Measurements from ENCODE around the gene ASB18. TPM values are rescaled to one million over a fixed set of nuclear protein-coding genes. Genes with fewer than 3 reads are reported as not detected.

ASB18 gene
- total RNA-seq, 1 donor from 2014 or later = not detected

- Mint-ChIP-seq H3K4me1 (peaks cover 4% of the 10 kb centered on the region), H3K27me3 (ENCODE audit: insufficient read depth, low read depth) (peaks cover 2% of the 10 kb centered on the region), H3K27ac (no peak overlapping the region), H3K4me3 (no peak overlapping the region), H3K36me3 (peaks cover 2% of the 10 kb centered on the region), H3K9me3 (peaks cover 19% of the 10 kb centered on the region)
- Histone ChIP-seq H3K9me3 (ENCODE audit: low read depth) (no peaks in the 10 kb centered on the region), H3K27ac (no peak overlapping the region), H3K4me3 (no peak overlapping the region), H3F3A (ENCODE audit: low read depth) (no peaks in the 10 kb centered on the region), H3K4me1 (no peaks in the 10 kb centered on the region), H2AFZ (replicated peaks) (no peak overlapping the region), H3K79me2 (ENCODE audit: low read depth) (no peaks in the 10 kb centered on the region), H3K36me3 (no peaks in the 10 kb centered on the region), H3K4me2 (no peak overlapping the region), H4K20me1 (ENCODE audit: low read depth) (no peaks in the 10 kb centered on the region), H3K27me3 (no peaks in the 10 kb centered on the region), H3K9ac (no peak overlapping the region)
- no peak for DNase-seq (ENCODE audit: low spot score)
- TF ChIP-seq EZH2 (IDR thresholded peaks at IDR 0.05) = no peak
- no peak for TF ChIP-seq EZH2phosphoT487 (IDR thresholded peaks at IDR 0.05)
- TF ChIP-seq, protein P1, sequence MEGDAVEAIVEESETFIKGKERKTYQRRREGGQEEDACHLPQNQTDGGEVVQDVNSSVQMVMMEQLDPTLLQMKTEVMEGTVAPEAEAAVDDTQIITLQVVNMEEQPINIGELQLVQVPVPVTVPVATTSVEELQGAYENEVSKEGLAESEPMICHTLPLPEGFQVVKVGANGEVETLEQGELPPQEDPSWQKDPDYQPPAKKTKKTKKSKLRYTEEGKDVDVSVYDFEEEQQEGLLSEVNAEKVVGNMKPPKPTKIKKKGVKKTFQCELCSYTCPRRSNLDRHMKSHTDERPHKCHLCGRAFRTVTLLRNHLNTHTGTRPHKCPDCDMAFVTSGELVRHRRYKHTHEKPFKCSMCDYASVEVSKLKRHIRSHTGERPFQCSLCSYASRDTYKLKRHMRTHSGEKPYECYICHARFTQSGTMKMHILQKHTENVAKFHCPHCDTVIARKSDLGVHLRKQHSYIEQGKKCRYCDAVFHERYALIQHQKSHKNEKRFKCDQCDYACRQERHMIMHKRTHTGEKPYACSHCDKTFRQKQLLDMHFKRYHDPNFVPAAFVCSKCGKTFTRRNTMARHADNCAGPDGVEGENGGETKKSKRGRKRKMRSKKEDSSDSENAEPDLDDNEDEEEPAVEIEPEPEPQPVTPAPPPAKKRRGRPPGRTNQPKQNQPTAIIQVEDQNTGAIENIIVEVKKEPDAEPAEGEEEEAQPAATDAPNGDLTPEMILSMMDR (IDR thresholded peaks at IDR 0.05) = no peak
Measured at GRCh38 chr2:236282406-236282805, 18.2 kb upstream of the ASB18 start.

- H3K4me1 Mint-ChIP-seq = no peaks in the 10 kb centered on the region
- Histone ChIP-seq H3K27ac (no peak overlapping the region), H3K9me3 (ENCODE audit: low read depth) (no peaks in the 10 kb centered on the region), H3K79me2 (ENCODE audit: low read depth) (no peaks in the 10 kb centered on the region), H3K27me3 (no peaks in the 10 kb centered on the region), H4K20me1 (ENCODE audit: low read depth) (no peaks in the 10 kb centered on the region), H3K36me3 (no peaks in the 10 kb centered on the region), H3K4me1 (no peaks in the 10 kb centered on the region), H3K4me2 (no peak overlapping the region), H3K4me3 (no peak overlapping the region), H3F3A (ENCODE audit: low read depth) (no peaks in the 10 kb centered on the region), H3K9ac (no peak overlapping the region), H2AFZ (replicated peaks) (no peak overlapping the region)
- H3K27ac Mint-ChIP-seq = no peak overlapping the region
- H3K36me3 Mint-ChIP-seq = peaks cover 2% of the 10 kb centered on the region
- DNase-seq (ENCODE audit: low spot score) = no peak
- no peak for TF ChIP-seq EZH2phosphoT487 (IDR thresholded peaks at IDR 0.05)
- no peak for TF ChIP-seq EZH2 (IDR thresholded peaks at IDR 0.05)
- TF ChIP-seq, protein P1 (IDR thresholded peaks at IDR 0.05) = no peak
- peaks cover 2% of the 10 kb centered on the region for H3K27me3 Mint-ChIP-seq (ENCODE audit: insufficient read depth, low read depth)
- H3K9me3 Mint-ChIP-seq = peaks cover 17% of the 10 kb centered on the region
- no peak overlapping the region for H3K4me3 Mint-ChIP-seq
Measured at GRCh38 chr2:236281423-236281822, 17.2 kb upstream of the ASB18 start.

DNA sequence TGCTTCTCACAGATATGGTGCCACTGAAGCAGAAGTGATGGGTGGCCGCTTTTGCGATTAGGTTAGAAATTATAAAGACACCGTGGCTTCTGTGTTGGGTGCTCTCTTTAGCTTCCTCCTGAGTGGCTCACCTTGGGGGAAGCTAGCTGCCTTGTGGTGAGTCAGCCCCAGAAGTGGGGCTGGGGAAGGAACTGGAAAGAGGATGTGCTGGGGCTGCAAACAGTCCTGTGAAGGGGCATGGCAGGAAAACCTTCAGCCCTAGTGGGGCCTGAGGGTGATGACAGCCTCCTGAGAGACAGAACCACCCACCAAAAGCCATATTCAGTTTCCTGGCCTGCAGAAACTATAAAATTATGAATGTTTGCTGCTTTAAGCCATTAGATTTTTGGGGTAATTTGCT is 8.9 kb upstream of the ASB18 start:
- Histone ChIP-seq H3K9me3 (ENCODE audit: low read depth) (no peaks in the 10 kb centered on the region), H3K79me2 (ENCODE audit: low read depth) (no peaks in the 10 kb centered on the region), H3F3A (ENCODE audit: low read depth) (no peaks in the 10 kb centered on the region), H3K27ac (no peak overlapping the region), H3K27me3 (no peaks in the 10 kb centered on the region), H3K4me3 (no peak overlapping the region), H4K20me1 (ENCODE audit: low read depth) (no peaks in the 10 kb centered on the region), H3K4me2 (no peak overlapping the region), H3K4me1 (no peaks in the 10 kb centered on the region), H2AFZ (replicated peaks) (no peak overlapping the region), H3K36me3 (no peaks in the 10 kb centered on the region), H3K9ac (no peak overlapping the region)
- H3K36me3 Mint-ChIP-seq = peaks cover 11% of the 10 kb centered on the region
- no peaks in the 10 kb centered on the region for H3K4me1 Mint-ChIP-seq
- TF ChIP-seq, protein P1 (IDR thresholded peaks at IDR 0.05) = no peak
- TF ChIP-seq EZH2phosphoT487 (IDR thresholded peaks at IDR 0.05) = no peak
- no peak for TF ChIP-seq EZH2 (IDR thresholded peaks at IDR 0.05)
- no peak for DNase-seq (ENCODE audit: low spot score)
- no peak overlapping the region for H3K4me3 Mint-ChIP-seq
- H3K27me3 Mint-ChIP-seq (ENCODE audit: insufficient read depth, low read depth) = peaks cover 6% of the 10 kb centered on the region
- H3K27ac Mint-ChIP-seq = no peak overlapping the region
- H3K9me3 Mint-ChIP-seq = peaks cover 42% of the 10 kb centered on the region

Measured in neural progenitor cell (in vitro differentiated cells).